ENCODE data around the gene C8A. TPM values are rescaled to one million over a fixed set of nuclear protein-coding genes. Genes with fewer than 3 reads are reported as not detected.

The C8A gene
- total RNA-seq, 1 donor from 2014 or later = not detected

DNA sequence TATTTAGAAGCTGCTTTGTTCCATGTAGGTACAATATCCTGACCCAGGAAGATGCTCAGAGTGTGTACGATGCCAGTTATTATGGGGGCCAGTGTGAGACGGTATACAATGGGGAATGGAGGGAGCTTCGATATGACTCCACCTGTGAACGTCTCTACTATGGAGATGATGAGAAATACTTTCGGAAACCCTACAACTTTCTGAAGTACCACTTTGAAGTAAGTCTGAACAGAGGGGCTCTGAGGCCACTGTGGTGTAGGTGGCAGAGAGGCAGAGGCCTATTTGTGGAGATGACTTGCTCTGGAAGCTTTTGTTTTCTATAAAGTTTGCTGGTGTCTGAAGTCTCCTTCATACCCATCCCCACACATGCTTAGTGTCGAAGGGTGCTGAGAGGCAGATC is 26.8 kb downstream of the C8A start:
- intact Hi-C loops (cut with micrococcal nuclease) = no loop called here

- intact Hi-C loops (cut with micrococcal nuclease) = no loop called here
These were observed 35.6 kb downstream of the C8A start for GRCh38 chr1:56890229-56890628.

GRCh38 chr1:56894014-56894413 is 39.4 kb downstream of the C8A start:
- intact Hi-C loops (cut with micrococcal nuclease) = no loop called here

GRCh38 chr1:56897150-56898004 is 42.8 kb downstream of the C8A start:
- intact Hi-C loops (cut with micrococcal nuclease) = no loop called here

- intact Hi-C loops (cut with micrococcal nuclease) = no loop called here
These were observed 43.4 kb downstream of the C8A start for GRCh38 chr1:56898005-56898373.

DNA sequence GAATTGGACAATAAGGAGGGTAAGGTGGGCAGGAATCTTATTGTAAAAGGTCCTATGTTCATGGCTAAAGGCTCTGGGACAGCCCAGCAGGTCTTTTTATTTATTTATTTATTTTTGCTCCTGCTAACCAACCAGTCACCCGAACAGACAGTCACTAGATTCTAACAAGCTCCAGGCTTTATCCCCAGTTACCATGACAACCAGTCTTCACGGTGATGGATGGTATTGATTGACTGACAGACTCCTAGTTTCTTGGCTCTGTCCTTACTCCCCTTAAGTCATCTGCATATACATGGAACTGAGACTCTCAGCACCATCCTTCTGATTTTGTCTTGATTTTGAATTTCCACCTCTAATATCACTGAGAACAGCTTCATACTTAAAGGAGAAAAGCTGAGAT is 44.3 kb downstream of the C8A start:
- intact Hi-C loops (cut with micrococcal nuclease) = no loop called here

DNA sequence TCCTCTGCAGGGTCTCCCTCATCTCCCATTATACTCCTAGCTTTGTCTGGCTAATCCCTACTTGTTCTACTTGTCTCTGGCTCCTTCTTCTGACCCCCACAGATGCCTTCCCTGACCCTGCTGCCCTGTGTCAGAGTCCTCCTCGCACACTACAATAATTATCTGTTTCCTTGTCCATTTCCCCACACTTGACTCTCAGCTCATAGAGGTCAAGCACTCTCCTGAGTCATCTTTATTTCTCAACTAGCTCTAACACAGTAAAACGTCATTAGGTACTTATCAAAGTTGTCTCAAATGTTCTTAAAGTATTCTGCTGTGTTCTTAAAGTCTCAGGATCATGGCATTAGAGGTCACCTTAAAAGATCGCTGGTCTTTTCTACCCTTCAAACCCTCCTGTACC is 47.1 kb downstream of the C8A start:
- intact Hi-C loops (cut with micrococcal nuclease) = no loop called here

DNA sequence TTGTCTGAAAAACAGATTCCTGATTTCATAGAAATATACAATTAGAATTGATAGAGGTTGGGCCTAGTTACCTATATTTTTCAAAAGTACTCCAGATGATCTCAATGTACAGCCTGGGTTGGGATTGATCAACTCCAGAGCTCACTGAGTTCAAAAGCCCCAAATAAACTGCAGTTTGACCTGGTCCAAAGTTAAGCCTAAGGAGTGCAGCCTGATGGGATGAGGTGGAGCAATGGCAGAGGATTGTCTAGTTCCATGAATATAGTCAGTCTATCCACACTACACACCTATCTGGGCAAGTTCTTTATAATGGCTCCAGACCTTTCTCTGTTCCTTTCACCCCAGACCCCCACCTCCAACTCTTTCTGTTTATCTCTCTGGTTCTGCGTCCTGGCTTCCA is 49.2 kb downstream of the C8A start:
- intact Hi-C loops (cut with micrococcal nuclease) = no loop called here

DNA sequence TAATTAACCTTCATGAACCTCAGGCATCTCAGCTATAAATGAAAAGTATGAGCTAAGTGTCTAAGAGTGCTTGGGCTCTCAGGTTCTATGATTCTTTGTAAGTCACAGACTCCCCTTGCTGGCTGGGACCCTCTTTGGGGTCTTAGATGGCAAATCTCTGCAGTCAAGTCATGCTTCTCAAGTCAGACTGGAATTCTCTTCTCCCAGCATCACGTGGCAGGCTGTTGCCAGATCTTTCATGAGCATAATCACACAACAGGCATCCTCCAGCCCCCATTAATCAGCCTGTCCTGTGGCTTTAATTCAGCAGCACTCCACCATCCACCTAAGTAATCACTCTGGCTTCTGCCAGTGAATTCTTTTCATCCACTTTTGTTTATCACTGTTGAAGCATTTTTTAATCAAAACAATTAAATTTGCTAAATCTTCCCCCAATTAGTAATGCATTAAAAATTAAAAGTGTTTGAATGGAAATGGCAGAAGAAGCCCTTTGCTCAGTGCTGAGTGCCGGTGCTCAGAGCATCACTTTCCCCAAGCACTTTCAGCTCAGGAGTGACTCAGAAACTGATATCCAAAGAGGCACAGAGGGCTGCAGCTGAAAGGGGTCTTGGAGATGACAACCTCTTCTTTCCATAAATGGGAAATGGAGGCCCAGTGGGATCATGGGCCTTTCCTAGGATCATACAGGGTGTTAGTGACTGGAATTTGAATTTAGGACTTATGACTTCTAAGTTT is 50.2 kb downstream of the C8A start:
- intact Hi-C loops (cut with micrococcal nuclease) = no loop called here

- intact Hi-C loops (cut with micrococcal nuclease) = no loop called here
These were observed 51.1 kb downstream of the C8A start for GRCh38 chr1:56905667-56906066.

- intact Hi-C loops (cut with micrococcal nuclease) = no loop called here
These were observed 54.1 kb downstream of the C8A start for GRCh38 chr1:56908619-56909221.

DNA sequence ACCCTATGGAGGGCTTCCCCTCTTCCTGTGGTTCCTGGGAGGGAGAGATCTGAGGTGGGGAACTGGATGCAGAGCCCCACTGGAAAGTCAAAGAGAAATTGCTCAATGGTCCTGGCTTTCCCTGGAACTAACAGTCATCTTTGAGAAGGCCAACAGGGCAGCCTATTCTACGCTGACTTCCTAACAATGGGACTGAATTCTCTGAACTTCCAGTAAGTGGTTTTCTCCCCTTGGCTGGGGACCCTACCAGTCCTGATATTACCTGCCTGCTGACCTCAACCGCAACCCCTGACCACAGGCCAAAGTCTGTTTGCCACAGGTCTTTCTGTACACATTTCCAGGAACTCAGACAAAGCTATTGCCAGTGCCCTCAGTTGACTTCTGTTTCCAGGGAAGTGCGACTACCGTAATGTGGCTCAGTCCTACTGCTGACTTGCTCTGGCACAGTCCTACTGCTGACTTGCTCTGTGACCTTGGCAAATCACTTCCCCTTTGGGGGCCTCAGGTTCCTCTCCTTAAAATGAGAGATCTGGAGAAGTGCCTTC is 55.9 kb downstream of the C8A start:
- intact Hi-C loops (cut with micrococcal nuclease) = no loop called here

DNA sequence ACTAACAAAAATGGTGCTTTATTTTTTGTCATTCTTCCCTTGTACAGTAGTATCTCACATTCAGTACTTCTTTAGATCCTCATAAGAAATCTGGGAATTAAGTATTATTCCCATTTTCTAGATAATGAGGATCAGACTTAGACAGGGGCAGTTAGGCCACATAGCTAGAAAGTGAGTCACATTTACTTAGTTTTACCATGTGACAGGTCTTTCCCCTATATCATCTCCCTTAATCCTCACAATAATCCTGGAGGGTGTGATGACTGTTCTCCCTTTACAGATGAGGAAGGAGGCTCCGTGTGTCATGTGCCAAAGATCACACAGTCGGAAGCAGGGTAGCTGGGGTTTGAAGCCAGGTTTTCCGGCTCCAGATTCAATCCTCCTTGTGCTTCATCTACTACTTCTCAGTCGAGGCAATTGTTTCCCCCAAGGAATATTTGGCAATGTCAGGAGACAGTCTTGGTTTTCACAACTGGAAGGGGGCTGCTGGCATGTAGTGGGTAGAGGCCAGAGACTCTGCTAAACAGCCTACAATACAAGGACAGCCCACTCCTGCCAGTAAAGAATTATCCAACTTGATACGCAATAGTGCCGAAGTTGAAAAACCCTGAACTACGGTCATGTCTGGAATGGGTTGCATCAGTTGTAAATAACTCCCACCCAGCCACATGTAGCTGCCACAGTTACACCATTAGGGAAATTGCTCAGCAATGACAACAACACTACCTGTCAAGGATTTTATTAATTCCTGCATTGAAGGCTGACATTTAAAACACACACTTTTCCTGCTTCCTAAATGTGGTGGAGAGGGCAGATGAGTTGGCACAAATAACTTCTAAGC is 56.7 kb downstream of the C8A start:
- intact Hi-C loops (cut with micrococcal nuclease) = no loop called here

DNA sequence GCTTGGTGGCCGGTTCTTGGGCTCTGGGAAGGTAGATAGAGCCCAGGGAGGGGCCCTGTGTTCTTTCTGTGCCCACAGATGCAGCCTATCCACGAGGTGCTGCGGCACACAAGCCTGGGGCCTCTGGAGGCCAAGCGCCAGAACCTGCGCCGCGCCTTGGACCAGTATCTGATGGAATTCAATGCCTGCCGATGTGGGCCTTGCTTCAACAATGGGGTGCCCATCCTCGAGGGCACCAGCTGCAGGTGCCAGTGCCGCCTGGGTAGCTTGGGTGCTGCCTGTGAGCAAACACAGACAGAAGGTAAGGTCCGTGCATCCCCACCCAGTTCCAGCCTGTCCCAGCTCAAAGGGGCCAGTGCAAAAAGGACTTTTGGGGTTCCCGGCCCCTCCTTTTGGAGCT is 57.7 kb downstream of the C8A start:
- intact Hi-C loops (cut with micrococcal nuclease) = no loop called here

GRCh38 chr1:56915960-56916359 is 61.4 kb downstream of the C8A start:
- intact Hi-C loops (cut with micrococcal nuclease) = no loop called here

- intact Hi-C loops (cut with micrococcal nuclease) = no loop called here
These were observed 62.0 kb downstream of the C8A start for GRCh38 chr1:56916630-56917029.

DNA sequence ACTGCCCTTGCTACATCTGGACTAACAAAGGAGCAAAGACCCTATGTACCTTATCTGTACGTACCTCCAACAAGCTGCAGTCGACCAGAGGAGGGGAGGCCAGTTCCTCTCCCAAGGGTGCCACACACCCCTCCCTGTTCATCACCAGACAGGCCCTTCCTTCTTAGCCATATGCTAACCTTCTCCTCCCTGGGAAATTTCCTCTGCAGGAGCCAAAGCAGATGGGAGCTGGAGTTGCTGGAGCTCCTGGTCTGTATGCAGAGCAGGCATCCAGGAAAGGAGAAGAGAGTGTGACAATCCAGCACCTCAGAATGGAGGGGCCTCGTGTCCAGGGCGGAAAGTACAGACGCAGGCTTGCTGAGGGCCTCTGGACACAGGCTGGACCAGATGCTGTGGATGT is 62.8 kb downstream of the C8A start:
- intact Hi-C loops (cut with micrococcal nuclease) = no loop called here

- intact Hi-C loops (cut with micrococcal nuclease) = no loop called here
These were observed 66.0 kb downstream of the C8A start for GRCh38 chr1:56920591-56921001.

DNA sequence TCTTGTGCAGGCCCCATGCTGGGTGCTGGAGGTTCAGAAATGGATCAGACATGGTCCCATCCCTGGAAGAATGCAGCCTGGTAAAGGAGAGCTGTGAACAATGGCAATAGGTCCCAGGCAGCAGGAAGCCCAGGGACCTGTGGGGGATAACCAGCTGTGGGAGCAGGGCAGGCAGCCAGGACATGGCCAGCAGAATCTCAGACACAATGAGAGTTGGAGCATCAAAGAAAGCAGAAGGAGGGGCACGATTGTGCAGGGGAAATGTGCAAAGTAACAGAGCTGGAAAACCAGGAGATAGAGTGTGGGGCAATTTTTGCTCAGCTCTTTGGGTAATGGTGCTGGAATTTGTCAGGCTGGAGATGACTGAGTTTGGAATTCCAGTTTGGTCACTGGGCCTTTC is 66.9 kb downstream of the C8A start:
- intact Hi-C loops (cut with micrococcal nuclease) = no loop called here

DNA sequence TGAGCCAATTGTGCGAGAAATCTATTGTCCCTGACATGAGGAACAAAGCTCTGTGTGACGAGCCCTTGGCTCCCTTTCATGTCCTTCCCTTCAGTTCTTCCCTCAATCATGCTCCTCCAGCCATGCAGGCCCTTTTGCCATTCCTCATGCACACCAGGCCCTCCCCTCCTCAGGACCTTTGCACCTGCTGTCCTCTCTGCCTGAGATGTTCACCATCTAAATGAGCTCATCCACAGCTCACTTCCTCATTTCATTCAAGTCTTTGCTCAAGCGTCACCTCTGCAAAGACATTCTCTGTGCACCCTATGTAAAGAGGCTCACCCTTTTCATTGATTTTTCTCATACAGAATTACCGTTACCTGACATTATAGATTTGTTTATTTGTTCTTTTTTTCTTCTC is 67.5 kb downstream of the C8A start:
- intact Hi-C loops (cut with micrococcal nuclease) = no loop called here

DNA sequence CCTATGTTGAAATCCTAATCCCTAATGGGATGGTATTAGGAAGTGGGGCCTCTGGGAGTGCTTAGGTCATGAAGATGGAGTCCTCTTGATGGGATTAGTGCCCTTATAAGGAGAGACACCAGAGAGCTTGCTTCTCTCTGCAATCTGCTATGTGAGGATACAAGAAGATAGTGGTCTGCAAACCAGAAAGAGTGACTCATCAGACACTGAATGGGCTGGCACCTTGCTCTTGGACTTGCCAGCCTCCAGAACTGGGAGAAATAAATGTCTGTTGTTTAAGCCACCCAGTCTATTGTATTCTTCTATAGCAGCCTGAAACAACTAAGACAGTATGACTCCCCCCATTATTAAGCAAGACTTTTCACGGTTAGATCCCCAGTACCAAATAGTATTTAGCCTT is 67.9 kb downstream of the C8A start:
- intact Hi-C loops (cut with micrococcal nuclease) = no loop called here
